ENCODE results near the gene TRAF2.

Gene TRAF2

GRCh38 chr9:136910901-136911245 lies 24.6 kb downstream of the TRAF2 start:
- no peaks in the 10 kb centered on the region for H3K27me3 ChIP-seq (ENCODE audit: insufficient read depth, poor library complexity, severe bottlenecking)
- H3K4me1 ChIP-seq (ENCODE audit: insufficient read depth, poor library complexity, severe bottlenecking): no peaks in the 10 kb centered on the region
- no peak for ATAC-seq (ENCODE audit: low read depth)
- no peak for DNase-seq (ENCODE audit: low spot score)
- H3K4me3 ChIP-seq (ENCODE audit: severe bottlenecking): no peak overlapping the region
- no peaks in the 10 kb centered on the region for H3K9me3 ChIP-seq (ENCODE audit: severe bottlenecking)
- H3K27ac ChIP-seq (ENCODE audit: poor library complexity, severe bottlenecking): no peak overlapping the region
- TF ChIP-seq, protein P1, sequence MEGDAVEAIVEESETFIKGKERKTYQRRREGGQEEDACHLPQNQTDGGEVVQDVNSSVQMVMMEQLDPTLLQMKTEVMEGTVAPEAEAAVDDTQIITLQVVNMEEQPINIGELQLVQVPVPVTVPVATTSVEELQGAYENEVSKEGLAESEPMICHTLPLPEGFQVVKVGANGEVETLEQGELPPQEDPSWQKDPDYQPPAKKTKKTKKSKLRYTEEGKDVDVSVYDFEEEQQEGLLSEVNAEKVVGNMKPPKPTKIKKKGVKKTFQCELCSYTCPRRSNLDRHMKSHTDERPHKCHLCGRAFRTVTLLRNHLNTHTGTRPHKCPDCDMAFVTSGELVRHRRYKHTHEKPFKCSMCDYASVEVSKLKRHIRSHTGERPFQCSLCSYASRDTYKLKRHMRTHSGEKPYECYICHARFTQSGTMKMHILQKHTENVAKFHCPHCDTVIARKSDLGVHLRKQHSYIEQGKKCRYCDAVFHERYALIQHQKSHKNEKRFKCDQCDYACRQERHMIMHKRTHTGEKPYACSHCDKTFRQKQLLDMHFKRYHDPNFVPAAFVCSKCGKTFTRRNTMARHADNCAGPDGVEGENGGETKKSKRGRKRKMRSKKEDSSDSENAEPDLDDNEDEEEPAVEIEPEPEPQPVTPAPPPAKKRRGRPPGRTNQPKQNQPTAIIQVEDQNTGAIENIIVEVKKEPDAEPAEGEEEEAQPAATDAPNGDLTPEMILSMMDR (IDR thresholded peaks at IDR 0.05; ENCODE audit: poor library complexity, severe bottlenecking): no peak
- H3K36me3 ChIP-seq (ENCODE audit: low read depth): peaks cover 63% of the 10 kb centered on the region

GRCh38 chr9:136913701-136914438 lies 27.6 kb downstream of the TRAF2 start:
- peaks cover 59% of the 10 kb centered on the region for H3K36me3 ChIP-seq (ENCODE audit: low read depth)
- TF ChIP-seq, protein P1 (IDR thresholded peaks at IDR 0.05; ENCODE audit: poor library complexity, severe bottlenecking): no peak
- no peaks in the 10 kb centered on the region for H3K4me1 ChIP-seq (ENCODE audit: insufficient read depth, poor library complexity, severe bottlenecking)
- no peak overlapping the region for H3K4me3 ChIP-seq (ENCODE audit: severe bottlenecking)
- no peak overlapping the region for H3K27ac ChIP-seq (ENCODE audit: poor library complexity, severe bottlenecking)
- H3K9me3 ChIP-seq (ENCODE audit: severe bottlenecking): no peaks in the 10 kb centered on the region
- ATAC-seq (ENCODE audit: low read depth) (no peak), DNase-seq (ENCODE audit: low spot score) (no peak)
- H3K27me3 ChIP-seq (ENCODE audit: insufficient read depth, poor library complexity, severe bottlenecking): no peaks in the 10 kb centered on the region

DNA sequence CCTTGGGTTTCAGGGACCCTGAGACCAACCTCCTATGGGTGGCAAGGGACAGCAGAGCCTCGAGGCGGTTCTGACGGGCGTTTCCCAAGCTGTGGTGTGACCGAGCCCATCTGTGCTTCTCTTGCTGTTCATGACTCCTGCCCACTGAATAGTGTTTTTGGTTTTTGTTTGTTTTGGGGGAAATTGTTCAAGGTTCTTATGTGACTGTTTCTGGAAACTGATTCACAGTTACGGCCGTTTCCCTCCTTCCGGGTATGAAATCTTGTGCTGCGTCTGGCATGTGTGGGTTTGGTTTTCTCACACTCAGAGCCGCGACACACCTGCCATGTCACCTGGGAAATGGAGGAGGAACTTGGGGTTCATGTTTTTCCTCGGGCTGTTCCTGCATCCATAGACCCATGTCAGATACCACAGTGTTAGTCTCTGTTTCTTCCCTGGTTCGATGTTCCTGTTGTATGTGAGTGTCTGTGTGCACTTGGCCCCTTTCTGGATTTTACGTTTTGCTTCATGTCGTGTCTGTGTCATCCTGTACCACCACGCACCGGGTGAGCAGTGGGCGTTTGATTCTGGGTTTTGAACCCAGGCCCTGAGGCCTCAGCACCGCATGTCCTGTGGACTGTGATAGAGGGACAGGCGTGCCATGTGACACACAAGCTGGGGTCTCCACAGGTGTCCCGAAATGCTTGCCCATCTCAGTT lies 29.5 kb downstream of the TRAF2 start:
- ATAC-seq (ENCODE audit: low read depth): no peak
- Histone ChIP-seq H3K9me3 (ENCODE audit: severe bottlenecking) (no peaks in the 10 kb centered on the region), H3K4me1 (ENCODE audit: insufficient read depth, poor library complexity, severe bottlenecking) (no peaks in the 10 kb centered on the region), H3K27ac (ENCODE audit: poor library complexity, severe bottlenecking) (no peak overlapping the region), H3K27me3 (ENCODE audit: insufficient read depth, poor library complexity, severe bottlenecking) (no peaks in the 10 kb centered on the region), H3K36me3 (ENCODE audit: low read depth) (peaks cover 60% of the 10 kb centered on the region), H3K4me3 (ENCODE audit: severe bottlenecking) (no peak overlapping the region)
- no peak for DNase-seq (ENCODE audit: low spot score)
- TF ChIP-seq, protein P1 (IDR thresholded peaks at IDR 0.05; ENCODE audit: poor library complexity, severe bottlenecking): no peak

DNA sequence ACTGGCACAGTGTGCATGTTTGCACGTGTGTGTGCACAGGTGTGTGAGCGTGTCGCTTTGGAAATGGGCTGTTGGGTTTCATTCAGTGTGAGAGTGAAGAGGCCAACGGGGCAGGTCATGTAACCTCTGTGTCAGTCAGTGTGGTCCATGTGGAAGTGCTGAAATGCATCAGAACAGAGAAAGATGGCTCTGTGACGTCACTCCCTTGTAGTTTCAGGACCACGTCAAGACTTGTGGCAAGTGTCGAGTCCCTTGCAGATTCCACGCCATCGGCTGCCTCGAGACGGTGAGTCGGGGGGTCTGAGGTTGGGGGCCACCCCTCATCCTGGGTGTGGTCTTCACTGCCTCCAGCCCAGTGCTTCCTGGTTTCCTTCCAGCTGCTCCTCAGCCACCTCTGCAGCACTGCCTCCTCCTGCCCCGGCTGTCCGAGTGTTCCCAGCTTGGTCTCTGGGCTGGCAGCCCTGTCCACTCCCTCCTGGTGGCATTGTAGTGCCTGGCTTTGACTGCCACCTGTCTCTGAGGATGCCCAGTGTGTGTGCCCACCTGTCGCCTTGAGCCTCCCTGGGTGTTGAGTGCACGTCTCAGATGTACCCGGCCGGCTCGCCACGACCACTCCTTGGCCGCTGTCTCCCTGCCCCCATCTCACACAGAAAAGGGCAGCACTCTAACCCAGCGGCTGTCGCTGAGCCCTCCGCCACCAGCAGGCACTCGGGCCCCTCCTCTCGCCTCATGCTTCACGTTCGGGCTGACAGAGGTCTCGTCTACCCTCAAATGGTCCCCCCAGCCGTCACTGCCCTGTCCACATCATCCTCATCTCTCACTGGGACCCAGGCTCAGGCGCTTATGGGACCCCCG lies 30.2 kb downstream of the TRAF2 start:
- DNase-seq (ENCODE audit: low spot score): no peak
- Histone ChIP-seq H3K4me3 (ENCODE audit: severe bottlenecking) (no peak overlapping the region), H3K4me1 (ENCODE audit: insufficient read depth, poor library complexity, severe bottlenecking) (no peaks in the 10 kb centered on the region), H3K27ac (ENCODE audit: poor library complexity, severe bottlenecking) (no peak overlapping the region), H3K9me3 (ENCODE audit: severe bottlenecking) (no peaks in the 10 kb centered on the region), H3K36me3 (ENCODE audit: low read depth) (peaks cover 64% of the 10 kb centered on the region), H3K27me3 (ENCODE audit: insufficient read depth, poor library complexity, severe bottlenecking) (no peaks in the 10 kb centered on the region)
- ATAC-seq (ENCODE audit: low read depth): no peak
- TF ChIP-seq, protein P1 (IDR thresholded peaks at IDR 0.05; ENCODE audit: poor library complexity, severe bottlenecking): no peak

All from RWPE2 (cell line).